SH-SY5Y (cell line): ENCODE results near the gene DOK3.

Experiments used
- GATA2 ChIP-seq: IDR thresholded peaks from 2 replicates; pipeline ENCODE4 v1.6.1; 2011; ENCODE audit warnings: mild to moderate bottlenecking, low read depth, low read length
- GATA3 ChIP-seq: IDR thresholded peaks from 2 replicates; pipeline ENCODE4 v1.6.1; 2011; ENCODE audit warnings: low read depth, mild to moderate bottlenecking, low read length, moderate library complexity

The DOK3 gene

GRCh38 chr5:177540438-177540837 lies 30.8 kb upstream of the DOK3 start:
- TF ChIP-seq GATA3 (no peak), GATA2 (no peak)

- no peak for TF ChIP-seq GATA2
- TF ChIP-seq GATA3: no peak
Observed at GRCh38 chr5:177539411-177539810, 29.8 kb upstream of the DOK3 start.

GRCh38 chr5:177538876-177539275 lies 29.2 kb upstream of the DOK3 start:
- no peak for TF ChIP-seq GATA2
- TF ChIP-seq GATA3: no peak

GRCh38 chr5:177537389-177538361 lies 28.0 kb upstream of the DOK3 start:
- no peak for TF ChIP-seq GATA2
- TF ChIP-seq GATA3: no peak

GRCh38 chr5:177536386-177536785 lies 26.8 kb upstream of the DOK3 start:
- no peak for TF ChIP-seq GATA3

GRCh38 chr5:177535125-177535524 lies 25.5 kb upstream of the DOK3 start:
- TF ChIP-seq GATA3 (no peak), GATA2 (no peak)

GRCh38 chr5:177531209-177531940 lies 21.7 kb upstream of the DOK3 start:
- no peak for TF ChIP-seq GATA2
- no peak for TF ChIP-seq GATA3

- no peak for TF ChIP-seq GATA3
- no peak for TF ChIP-seq GATA2
Observed at GRCh38 chr5:177530638-177531037, 21.0 kb upstream of the DOK3 start.

GRCh38 chr5:177529247-177530203 lies 19.9 kb upstream of the DOK3 start:
- TF ChIP-seq GATA2 (no peak), GATA3 (no peak)

- TF ChIP-seq GATA2 (no peak), GATA3 (no peak)
Observed at GRCh38 chr5:177528631-177529030, 19.0 kb upstream of the DOK3 start.

- TF ChIP-seq GATA2 (no peak), GATA3 (no peak)
Observed at GRCh38 chr5:177527595-177527994, 18.0 kb upstream of the DOK3 start.

GRCh38 chr5:177526791-177527190 lies 17.2 kb upstream of the DOK3 start:
- TF ChIP-seq GATA3 (no peak), GATA2 (no peak)

GRCh38 chr5:177526191-177526590 lies 16.6 kb upstream of the DOK3 start:
- TF ChIP-seq GATA3: no peak
- no peak for TF ChIP-seq GATA2

- TF ChIP-seq GATA3: no peak
- no peak for TF ChIP-seq GATA2
Observed at GRCh38 chr5:177524941-177525655, 15.5 kb upstream of the DOK3 start.
